MM.1S (cell line): ENCODE results near the gene TMEM178B.

Experiments
- CTCF ChIP-seq: fragments of 300-600 bp; sonication (generic); IDR thresholded peaks from 2 replicates; pipeline ENCODE4 v1.5.1; 2016; ENCODE audit warnings: antibody characterized with exemption, low read length, mixed read lengths
- EZH2 ChIP-seq: fragments of 300-600 bp; sonication (generic); optimal IDR thresholded peaks from 2 replicates; pipeline ENCODE3; 2017; ENCODE audit warnings: low read depth, mild to moderate bottlenecking, antibody characterized with exemption, low read length, mixed read lengths

GRCh38 chr7:141408440-141408839 lies 334.6 kb downstream of the TMEM178B start:
- TF ChIP-seq CTCF (no peak), EZH2 (no peak)
